Stimulated activated CD4-positive, alpha-beta T cell treated with anti-CD3 and anti-CD28 coated beads, Interleukin-1b, Interleukin-23, amount 100 ng/mL, for 1 hour (primary cell): Measurements from ENCODE around the gene CREBBP.

Experiments
- DNase-seq, 2 donors: peaks; one replicate each; pipeline ENCODE4 v3.0.0-alpha.2; 2020; ENCODE audit warnings: low read depth in 2 of 2

Gene CREBBP

GRCh38 chr16:3824121-3824795, 56.3 kb downstream of the CREBBP start:
- no peak for DNase-seq

DNA sequence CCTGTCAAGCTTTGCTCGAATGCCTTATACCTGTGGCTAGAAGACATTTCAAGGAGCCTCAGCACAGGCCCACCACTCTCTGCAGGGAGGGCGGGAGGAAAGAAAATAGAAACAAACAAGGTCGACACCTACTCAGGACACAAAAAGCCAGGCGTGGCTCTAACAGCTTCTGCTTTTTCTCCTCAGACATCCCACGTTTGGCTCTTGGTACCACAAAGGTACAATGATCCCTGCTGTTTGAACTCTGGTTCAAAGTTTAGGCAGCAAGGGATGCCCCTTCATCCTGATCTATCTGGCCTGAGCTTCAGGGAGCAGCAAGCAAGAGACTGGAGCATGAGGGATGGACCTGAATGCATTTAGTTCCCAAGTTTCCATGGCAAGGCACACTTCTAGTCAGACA, 57.1 kb downstream of the CREBBP start:
- no peak for DNase-seq

GRCh38 chr16:3822366-3823045, 58.0 kb downstream of the CREBBP start:
- DNase-seq = no peak

- no peak for DNase-seq
Measured at GRCh38 chr16:3821184-3821583, 59.3 kb downstream of the CREBBP start.

DNA sequence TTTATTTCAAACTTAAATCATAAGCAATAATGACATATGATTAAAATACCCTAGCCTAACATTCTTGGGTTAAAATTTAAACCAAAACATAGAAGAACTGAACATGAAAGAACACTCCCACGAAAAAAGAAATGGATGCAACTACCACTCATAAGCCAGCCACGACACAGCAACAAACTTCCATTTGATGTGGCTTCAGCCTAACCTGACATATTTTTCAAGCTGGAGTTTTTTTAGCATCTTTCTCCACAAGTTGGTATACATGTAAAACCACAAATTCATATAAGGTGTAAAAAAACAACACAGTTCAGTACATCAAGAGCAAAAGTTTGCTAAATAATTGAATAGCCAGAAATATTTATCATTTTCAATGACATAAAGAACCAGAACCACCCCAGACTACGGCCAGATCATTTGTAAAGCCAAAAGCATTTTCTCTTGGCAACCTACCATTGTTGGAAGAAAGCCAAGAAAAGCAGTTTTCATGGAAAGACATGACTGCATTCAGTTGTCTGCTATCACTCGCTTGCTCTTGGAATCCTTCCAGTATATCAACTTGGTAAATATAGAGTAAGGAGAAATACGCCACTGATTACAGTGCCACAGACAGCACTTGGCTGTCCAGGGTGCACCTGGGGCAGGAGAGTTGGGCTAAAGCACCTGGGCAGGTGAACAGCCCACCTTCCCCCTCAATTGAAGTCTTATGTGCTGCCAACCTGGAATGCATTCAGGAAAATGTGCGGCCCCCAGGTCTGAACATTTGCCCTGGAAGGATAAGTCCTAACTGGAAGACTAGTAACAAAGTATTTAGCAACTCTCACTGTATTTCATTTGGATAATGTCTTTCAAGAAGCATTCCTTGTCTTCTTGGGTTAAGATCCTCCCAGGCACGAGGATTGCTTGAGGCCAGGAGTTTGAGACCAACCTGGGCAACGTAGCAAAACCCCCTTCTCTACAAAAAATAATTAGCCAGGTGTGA, 60.5 kb downstream of the CREBBP start:
- DNase-seq = no peak

- no peak for DNase-seq
Measured at GRCh38 chr16:3819175-3819527, 61.4 kb downstream of the CREBBP start.

- DNase-seq = no peak
Measured at GRCh38 chr16:3816326-3816725, 64.2 kb downstream of the CREBBP start.

GRCh38 chr16:3814755-3815154, 65.8 kb downstream of the CREBBP start:
- no peak for DNase-seq

- no peak for DNase-seq
Measured at GRCh38 chr16:3812469-3813172, 67.9 kb downstream of the CREBBP start.

- DNase-seq = no peak
Measured at GRCh38 chr16:3810818-3811217, 69.7 kb downstream of the CREBBP start.

GRCh38 chr16:3810198-3810664, 70.3 kb downstream of the CREBBP start:
- no peak for DNase-seq

- DNase-seq = no peak
Measured at GRCh38 chr16:3808308-3809063, 72.0 kb downstream of the CREBBP start.

GRCh38 chr16:3807425-3808123, 72.9 kb downstream of the CREBBP start:
- DNase-seq = no peak

- no peak for DNase-seq
Measured at GRCh38 chr16:3804426-3805016, 76.0 kb downstream of the CREBBP start.

DNA sequence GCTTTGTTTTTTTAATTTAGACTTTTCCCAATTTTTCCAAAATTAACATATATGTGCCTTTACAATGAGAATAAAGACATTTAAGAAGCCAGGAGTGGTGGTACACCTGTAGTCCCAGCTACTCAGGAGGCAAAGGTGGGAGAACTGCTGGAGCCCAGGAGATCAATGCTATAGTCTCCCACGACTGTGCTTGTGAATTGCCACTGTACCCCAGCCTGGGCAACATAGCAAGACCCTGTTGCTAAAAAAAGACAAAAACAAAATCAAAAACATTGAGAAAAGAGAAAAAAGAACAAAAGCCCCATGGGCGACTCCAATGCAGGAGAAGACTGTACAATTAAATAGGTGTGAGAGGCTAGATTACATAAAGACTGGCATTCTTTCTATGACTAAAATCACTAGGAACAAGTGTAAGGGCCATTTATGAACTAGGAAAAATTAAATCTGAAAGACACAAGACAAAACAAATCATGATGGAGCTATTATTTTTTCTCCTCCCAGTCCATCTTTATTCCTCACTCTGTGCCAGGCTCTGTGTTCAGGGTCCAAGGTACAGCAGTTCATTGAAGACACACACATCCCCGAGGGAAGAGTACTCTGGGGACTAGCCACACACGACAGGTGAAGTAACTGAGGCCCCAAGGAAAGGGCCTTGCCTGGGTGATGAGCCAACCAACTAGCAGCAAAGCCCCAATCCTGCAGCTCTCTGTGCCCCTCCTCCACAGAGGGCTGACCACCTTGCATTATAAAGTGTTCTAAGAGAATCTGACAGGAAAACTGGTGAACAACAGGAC, 79.8 kb downstream of the CREBBP start:
- no peak for DNase-seq

DNA sequence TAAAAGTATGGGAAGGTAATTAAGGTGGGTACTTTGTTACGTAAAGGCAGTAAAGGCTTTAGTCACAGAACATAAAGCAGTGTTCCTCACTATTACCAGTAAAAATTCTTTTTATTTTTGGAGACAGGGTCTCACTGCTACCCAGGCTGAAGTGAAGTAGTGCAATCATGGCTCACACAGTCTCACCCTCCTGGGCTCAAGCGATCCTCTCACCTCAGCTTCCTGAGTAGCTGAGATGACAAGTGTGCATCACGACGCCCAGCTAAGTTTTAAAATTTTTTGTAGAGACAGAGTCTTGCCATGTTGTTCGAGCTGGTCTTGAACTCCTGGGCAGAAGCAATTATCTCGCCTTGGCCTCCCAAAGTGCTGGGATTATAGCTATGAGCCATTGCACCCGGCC, 80.5 kb downstream of the CREBBP start:
- no peak for DNase-seq

DNA sequence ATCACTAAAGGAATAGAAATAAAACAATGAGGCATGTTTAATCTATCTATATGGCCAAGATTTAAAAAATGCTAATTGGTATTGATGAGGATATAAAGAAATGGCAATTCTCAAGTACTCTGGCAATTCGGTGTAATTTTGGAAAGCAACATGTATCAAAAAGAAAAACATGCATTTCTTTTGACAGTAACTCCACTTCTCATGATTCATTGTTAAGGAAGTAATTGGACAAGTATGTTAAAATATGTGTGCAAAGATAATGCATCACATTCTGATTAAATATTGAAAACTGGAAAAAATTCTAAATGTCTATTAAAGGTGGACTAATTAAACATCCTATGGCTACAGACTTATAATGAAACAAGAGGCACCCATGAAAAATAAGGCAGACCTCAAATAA, 81.2 kb downstream of the CREBBP start:
- no peak for DNase-seq

- no peak for DNase-seq
Measured at GRCh38 chr16:3798838-3799237, 81.7 kb downstream of the CREBBP start.
